ENCODE measurements around the gene SPO11. TPM values are rescaled to one million over a fixed set of nuclear protein-coding genes. Genes with fewer than 3 reads are reported as not detected.
A peak's percentile ranks its signal among the peaks of the same experiment; 100 is the strongest.

The SPO11 gene
- total and polyA plus RNA-seq, 2 of the 13 experiments (the other 11 are each of a cell fraction or from before 2014, with no cell fraction given): not detected

DNA sequence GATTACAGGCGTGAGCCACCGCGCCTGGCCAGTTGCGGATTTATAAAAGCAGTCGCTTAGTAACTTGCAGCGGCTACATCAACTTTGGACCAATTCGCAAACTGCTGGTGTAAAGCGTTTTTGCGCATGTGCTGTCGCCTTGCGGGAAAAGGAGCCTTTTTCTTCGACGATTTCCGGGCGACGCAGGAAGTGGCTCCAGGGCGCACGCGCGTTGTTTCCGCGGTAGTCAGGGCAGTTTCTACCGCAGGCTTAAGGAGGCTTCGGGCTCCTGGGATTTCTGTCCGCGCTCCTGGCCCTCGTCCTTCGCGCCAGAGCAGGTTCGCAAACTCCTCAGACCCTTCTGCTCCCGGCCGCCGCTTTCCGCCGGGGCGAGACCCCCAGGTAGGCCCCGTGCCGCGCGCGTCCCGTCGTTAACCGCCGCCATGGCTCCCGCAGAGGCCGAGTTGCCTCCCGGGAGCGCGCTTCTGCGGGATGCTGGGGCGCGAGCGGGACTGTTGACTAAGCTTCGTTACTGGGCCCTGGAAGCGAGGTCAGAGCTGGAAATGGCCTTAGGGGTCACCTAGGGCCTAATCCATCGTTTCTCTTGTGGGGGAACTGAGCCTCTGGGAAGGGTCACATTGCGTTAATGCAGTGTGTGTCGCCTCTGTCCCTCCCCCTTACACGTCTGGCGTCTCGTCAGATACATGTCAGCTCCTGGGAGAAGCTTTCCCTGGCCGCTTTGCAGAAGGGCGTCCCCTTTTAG is 21.6 kb downstream of the SPO11 start, which contains the start of gene RAE1 (continued):
- TF ChIP-seq ZFP82 (CRISPR knock-in tag; IDR thresholded peaks at IDR 0.05; ENCODE audit: borderline replicate concordance) (peak; percentile 78; the same call in 1 of the 2 replicates), SPEN (CRISPR knock-in tag; IDR thresholded peaks at IDR 0.05; ENCODE audit: low read depth) (peak; percentile 93), CREB1 (IDR thresholded peaks at IDR 0.05) (peak; percentile 19; the same call in 1 of the 2 replicates), CREB1 (CRISPR knock-in tag; IDR thresholded peaks at IDR 0.05) (peak; percentile 93), NFYB (CRISPR knock-in tag; IDR thresholded peaks at IDR 0.05) (peak; percentile 52), ESRRA (CRISPR knock-in tag; IDR thresholded peaks at IDR 0.05; ENCODE audit: low read depth) (peak; percentile 58; the same call in 1 of the 2 replicates), ZNF761 (CRISPR knock-in tag; conservative IDR thresholded peaks at IDR 0.05) (peak; percentile 93; the same call in 1 of the 2 replicates), ZNF12 (CRISPR knock-in tag; IDR thresholded peaks at IDR 0.05) (peak; percentile 15; the same call in 1 of the 2 replicates), CC2D1A (CRISPR knock-in tag; IDR thresholded peaks at IDR 0.05) (no peak), PHB2 (IDR thresholded peaks at IDR 0.05; ENCODE audit: partially characterized antibody) (no peak), MEF2D (CRISPR knock-in tag; IDR thresholded peaks at IDR 0.05) (no peak; the same call in 1 of the 2 replicates), ZMYM3 (CRISPR knock-in tag; IDR thresholded peaks at IDR 0.05) (no peak), NRL (CRISPR knock-in tag; IDR thresholded peaks at IDR 0.05; ENCODE audit: borderline replicate concordance) (peak; percentile 95), ZKSCAN5 (CRISPR knock-in tag; IDR thresholded peaks at IDR 0.05) (no peak), ZNF800 (CRISPR knock-in tag; IDR thresholded peaks at IDR 0.05) (no peak), SMARCE1 (IDR thresholded peaks at IDR 0.05; ENCODE audit: borderline replicate concordance) (no peak), SOX5 (CRISPR knock-in tag; IDR thresholded peaks at IDR 0.05; ENCODE audit: borderline replicate concordance) (no peak), ZBTB3 (CRISPR knock-in tag; IDR thresholded peaks at IDR 0.05; ENCODE audit: borderline replicate concordance, low read depth) (peak; percentile 69; the same call in 1 of the 2 replicates), HES4 (CRISPR knock-in tag; IDR thresholded peaks at IDR 0.05; ENCODE audit: borderline replicate concordance) (peak; percentile 97), ZMYM2 (CRISPR knock-in tag; IDR thresholded peaks at IDR 0.05) (no peak), ATF7-NPFF (CRISPR knock-in tag; IDR thresholded peaks at IDR 0.05; ENCODE audit: low read depth) (peak; percentile 74; the same call in 1 of the 2 replicates), ZNF782 (CRISPR knock-in tag; IDR thresholded peaks at IDR 0.05; ENCODE audit: borderline replicate concordance) (peak; percentile 98), ZNF841 (CRISPR knock-in tag; IDR thresholded peaks at IDR 0.05; ENCODE audit: borderline replicate concordance) (0 out of 2 replicates have a peak, but pooled peaks have one; percentile 59)
- TF ChIP-seq, protein P1, sequence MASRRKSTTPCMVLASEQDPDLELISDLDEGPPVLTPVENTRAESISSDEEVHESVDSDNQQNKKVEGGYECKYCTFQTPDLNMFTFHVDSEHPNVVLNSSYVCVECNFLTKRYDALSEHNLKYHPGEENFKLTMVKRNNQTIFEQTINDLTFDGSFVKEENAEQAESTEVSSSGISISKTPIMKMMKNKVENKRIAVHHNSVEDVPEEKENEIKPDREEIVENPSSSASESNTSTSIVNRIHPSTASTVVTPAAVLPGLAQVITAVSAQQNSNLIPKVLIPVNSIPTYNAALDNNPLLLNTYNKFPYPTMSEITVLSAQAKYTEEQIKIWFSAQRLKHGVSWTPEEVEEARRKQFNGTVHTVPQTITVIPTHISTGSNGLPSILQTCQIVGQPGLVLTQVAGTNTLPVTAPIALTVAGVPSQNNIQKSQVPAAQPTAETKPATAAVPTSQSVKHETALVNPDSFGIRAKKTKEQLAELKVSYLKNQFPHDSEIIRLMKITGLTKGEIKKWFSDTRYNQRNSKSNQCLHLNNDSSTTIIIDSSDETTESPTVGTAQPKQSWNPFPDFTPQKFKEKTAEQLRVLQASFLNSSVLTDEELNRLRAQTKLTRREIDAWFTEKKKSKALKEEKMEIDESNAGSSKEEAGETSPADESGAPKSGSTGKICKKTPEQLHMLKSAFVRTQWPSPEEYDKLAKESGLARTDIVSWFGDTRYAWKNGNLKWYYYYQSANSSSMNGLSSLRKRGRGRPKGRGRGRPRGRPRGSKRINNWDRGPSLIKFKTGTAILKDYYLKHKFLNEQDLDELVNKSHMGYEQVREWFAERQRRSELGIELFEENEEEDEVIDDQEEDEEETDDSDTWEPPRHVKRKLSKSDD (CRISPR knock-in tag; IDR thresholded peaks at IDR 0.05; ENCODE audit: low read depth): no peak
- TF ChIP-seq, protein P2, sequence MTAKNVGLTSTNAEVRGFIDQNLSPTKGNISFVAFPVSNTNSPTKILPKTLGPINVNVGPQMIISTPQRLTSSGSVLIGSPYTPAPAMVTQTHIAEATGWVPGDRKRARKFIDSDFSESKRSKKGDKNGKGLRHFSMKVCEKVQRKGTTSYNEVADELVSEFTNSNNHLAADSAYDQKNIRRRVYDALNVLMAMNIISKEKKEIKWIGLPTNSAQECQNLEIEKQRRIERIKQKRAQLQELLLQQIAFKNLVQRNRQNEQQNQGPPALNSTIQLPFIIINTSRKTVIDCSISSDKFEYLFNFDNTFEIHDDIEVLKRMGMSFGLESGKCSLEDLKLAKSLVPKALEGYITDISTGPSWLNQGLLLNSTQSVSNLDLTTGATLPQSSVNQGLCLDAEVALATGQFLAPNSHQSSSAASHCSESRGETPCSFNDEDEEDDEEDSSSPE (CRISPR knock-in tag; IDR thresholded peaks at IDR 0.05): peak; percentile 85
